ENCODE measurements around the gene RXRG.
A peak's percentile ranks its signal among the peaks of the same experiment; 100 is the strongest.
"Not testable (repeated sequence)": the region's sequence is repeated elsewhere in the genome, so short reads cannot be mapped to it uniquely, and the experiment has no call there.

Gene RXRG

DNA sequence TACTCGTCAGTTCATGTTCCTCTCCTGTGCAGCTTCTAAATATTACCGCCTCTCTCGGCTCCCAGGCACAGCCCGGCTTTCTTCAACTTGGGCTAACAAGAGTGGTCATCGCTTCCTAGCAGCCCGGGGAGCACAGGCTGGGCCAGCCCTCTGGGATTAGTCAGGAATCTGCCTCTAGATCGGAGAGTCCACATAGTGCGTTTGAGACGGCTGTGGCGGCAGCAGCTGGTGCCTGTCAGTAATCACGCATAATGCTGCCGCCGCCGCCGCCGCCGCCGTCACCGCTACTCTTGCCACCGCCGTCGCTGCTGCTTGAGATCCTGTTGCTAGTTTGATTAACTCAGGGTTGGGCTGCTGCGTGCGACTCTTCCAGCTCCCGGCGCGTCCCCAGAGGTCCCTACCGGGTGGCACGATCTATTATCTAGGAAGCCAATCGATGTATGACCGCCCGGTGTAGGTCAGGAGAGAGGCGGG is at the start of gene RXRG:
Gene RXRG (minus strand): TSS at position 230 of the 474 bp plus-strand sequence. CDS start 233 bp downstream, outside the sequence.
- peak; percentile 52 for DNase-seq

DNA sequence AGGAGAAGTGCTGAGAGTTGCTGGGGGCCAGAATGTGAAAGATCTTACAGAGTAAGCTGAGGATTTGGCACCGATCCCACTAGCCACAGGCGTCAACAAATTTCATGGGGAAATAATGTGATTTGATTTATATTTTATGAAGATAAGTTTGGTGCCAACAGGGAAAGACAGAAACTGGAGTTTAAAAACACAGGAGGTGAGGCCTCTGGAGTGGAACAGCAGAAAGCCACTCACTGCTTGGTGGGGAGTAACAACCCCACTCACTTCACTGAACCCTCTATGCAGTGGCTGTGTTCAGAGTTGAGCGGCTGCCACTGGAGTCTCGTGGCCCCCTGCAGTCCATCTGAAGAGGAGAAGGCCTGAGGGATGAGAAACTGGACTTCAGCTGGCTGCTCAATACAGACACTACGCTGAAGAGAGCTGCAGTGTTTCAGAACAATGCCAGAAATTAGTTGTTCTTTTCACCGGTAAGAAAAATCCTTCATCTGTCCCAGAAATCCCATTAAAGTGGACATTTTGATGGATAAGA is 48.0 kb upstream of the RXRG start:
- DNase-seq, result no peak

DNA sequence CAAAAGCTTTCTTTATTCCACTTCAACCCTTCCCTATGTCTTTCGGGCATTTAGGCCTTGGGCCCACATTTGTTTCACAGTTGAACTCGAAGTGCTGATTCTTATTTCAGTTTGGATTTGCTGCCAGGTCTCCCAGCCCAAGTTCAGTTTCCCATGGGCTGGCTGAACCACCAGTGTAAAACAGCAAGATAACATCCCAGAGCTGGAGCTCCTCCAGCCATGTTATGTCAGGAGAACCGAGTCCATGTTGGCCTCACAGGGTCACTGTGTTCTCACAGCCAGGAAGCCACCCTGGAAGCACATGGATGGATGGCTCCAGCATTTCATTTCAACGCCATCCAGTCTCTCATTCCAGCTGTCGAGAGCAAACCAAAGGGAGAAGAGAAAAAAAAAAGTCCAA is 45.2 kb upstream of the RXRG start:
- no peak for DNase-seq

DNA sequence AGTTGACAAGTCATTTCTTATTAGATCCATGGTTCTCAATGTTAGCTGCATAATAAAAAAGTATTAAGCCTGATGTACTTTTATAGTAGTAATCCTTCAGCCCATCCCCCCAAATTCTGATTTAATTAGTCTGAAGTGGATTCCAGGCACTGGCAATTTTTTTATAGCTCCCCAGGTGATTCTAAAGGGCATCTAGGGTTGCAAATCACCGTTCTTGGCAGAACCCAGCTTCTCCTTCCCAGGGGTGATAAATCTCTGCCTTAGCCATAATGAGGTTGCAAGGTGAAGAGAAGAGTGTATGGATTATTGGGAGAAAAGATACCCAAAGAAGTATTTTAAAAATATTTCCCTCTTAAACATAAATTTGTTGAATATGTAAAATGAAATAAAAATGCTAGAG is 43.0 kb upstream of the RXRG start:
- no peak for DNase-seq

DNA sequence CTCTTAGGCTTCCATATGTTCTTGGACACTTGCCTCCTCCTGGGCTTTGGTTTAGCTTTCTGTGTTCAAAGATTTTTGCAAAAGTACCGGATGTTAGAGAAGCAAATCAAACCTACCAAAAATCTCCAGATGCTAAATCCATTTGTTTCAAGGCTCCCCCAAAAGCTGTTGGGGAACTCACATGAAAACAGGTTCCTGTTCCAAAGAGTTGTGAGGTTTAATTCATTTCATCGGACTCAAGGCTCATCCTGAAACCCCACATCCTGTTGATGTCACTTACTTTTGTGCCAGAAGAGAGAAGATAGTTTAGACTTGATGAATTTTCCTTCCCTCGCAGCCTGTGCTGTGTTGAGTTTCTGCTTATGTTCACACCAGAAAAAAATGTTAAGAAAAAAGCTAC is 41.7 kb upstream of the RXRG start:
- DNase-seq, result no peak

DNA sequence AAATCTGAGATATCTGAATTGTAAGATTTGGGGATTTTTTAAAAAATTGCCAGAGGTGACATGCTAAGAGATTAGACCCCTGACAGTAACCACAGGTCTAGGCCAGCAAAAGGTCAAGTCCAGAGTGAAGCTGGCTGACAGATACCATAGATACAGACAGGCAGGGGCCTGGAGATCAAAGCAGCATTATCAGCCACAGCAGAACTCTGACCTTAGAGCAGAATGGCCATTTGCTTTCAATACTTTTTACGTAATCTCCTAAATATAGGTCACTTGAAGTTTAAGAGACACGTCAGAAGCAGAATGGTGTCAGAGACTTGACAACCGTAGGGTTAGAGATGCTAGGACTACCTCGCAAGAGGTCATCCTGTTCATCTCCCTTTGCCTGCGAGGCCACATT is 40.8 kb upstream of the RXRG start:
- no peak for DNase-seq

DNA sequence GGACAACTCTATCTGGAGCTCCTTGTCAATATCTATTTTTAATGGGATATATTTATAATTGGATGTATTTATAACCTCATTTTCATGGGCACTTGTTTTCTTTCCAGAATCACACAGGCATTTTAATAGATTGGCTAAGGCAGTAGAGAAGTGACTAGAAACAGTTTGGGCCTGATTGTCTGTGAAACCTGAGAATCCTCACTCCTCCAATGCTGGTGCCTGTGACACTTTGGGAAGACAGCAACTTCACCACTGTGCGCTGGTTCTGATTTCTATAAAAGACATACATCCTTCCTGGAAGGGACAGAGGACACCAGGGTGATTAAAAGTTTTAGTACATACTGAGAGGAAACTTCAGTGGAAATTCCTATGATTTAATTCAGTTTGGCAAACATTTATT is 39.6 kb upstream of the RXRG start:
- no peak for DNase-seq

DNA sequence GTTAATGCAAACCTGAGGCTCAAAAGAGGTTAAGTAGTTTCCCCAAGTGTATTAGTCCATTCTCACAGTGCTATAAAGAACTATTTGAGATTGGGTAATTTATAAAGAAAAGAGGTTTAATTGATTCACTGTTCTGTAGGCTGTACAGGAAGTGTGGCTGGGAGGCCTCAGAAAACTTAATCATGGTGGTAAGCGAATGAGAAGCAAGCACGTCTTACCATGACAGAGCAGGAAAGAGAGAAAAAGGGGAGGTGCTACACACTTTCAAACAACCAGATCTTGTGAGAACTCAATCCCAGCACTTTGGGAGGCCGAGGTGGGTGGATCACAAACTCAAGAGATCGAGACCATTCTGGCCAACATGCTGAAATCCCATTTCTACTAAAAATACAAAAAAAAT is 38.5 kb upstream of the RXRG start:
- DNase-seq, result no peak

DNA sequence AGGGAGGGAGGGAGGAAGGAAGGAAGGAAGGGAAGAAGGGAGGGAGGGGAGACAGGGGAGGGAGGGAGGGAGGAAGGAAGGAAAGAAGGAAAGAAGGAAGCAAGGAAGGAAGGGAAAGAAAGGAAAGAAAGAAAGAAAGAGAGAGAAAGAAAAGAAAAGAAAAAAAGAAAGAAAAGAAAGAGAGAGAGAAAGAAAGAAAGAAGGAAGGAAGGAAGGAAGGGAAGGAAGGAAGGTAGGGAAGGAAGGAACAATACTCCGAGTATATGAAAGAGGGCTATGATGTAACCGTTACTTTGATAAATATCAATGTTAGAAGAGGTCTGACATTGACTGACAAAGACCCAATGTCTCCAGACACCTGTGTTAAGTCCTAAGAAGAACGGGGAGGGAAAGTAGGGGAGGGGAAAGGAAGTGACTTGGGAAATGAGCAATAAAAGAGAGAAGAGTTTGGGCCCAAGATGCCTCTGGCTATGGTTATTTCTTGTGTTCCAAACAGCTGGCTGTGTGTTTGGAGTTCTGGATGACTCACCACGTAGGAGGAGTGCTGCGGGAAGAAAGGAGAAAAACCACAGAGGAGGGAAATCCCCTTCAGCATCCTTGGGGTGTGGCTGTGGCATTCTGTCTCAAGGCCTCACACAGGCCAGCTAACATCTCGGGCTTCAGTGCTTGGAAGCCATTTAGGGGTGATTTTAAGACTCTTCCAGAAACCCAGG is 37.0 kb upstream of the RXRG start:
- DNase-seq, result no peak

DNA sequence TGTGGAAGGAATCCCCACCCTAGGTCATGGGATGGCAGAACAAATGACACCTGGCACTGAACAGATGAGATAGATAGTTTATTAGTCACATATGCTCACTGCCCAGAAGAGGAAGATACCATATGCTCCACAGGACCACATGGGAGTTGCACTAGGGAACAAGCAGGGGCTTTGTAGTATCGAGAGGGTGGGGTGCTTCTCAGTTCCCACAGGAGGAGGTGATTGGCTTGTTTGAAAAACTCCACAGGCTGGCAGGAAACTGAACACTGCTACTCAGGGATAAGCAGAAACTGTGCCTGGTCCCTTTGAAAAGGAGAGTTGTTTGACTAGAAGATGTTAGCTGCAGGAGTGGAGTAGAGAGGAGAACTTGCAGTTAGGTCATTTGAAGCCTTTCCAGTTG is 31.9 kb upstream of the RXRG start:
- DNase-seq, result no peak

DNA sequence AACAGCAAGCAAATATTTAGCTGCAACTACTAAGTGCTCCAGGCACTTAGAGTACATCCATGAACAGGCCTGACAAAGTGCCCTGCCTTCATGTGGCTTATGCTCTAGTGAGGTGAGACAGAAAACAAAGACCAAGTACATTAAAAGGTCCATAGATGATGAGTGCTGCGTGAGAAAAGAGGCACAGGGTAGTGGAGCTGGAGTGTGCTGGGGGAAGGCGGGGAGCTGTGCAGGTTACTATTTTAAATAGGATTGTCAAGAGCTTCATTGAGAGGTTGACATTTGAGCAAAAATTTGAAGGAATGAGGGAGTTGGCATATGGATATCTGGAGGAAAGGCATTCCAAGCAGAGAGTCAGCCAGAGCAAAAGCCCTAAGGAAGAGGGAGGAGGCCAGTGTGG is 29.3 kb upstream of the RXRG start:
- DNase-seq, result no peak

DNA sequence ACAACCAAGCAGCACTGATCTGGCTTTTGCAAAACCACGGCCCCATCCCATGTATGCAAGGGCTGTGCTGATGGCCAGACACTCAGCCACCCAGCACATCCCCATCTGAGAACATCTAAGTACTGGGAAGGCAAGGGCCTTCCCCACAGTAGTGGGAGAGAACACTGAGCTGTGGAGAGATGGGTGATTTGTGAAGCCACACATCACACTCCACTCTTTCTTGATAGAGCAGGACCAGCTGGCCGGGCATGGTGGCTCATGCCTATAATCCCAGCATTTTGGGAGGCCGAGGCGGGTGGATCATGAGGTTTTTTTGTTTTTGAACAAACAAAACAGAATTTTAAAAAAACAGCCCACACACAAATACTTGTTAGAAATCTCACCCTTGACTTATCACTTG is 28.2 kb upstream of the RXRG start:
- DNase-seq, result no peak

DNA sequence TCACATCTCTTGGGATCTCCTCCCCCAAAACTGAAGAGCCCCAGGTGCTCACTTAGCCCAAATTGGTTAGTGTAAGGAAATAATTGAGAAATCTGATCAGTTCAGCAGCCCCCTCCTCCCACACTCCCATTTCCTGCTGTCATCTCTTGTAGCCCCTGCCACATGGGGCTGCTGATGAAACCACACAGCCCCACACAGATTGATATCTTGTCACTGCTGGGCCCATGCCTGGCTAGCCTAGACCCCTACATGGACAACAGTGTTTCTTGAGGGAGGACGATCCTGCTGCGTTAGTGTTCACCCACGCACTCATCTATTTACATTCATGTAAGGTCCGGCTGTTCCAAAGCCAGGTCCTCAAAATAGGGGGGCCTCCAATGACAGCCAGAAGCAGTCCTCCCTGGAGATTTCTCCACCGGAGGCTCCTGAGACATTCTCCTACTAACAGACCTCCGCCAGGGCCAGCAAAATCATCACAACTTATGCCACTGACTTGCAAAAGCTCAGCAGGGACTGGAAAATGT is 23.9 kb upstream of the RXRG start:
- no peak for DNase-seq

DNA sequence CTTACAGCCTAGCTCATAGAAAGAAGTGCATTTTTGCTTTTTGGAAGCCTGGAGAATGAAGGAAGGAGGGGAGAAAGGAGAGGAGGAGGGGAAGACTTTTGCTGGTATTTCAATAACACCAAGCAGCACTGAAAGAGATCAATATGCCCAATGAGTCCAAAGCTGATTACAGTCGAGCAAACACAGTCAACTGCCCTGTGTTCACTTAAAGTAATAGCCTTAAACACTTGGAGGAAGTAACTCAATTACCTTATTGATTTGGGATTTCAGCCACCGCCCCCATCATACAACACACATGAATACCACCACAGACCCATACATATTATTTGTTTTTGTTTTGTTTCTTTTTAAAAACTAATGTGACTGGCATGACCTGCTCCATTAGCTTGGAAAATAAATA is 23.3 kb upstream of the RXRG start:
- DNase-seq, result no peak

DNA sequence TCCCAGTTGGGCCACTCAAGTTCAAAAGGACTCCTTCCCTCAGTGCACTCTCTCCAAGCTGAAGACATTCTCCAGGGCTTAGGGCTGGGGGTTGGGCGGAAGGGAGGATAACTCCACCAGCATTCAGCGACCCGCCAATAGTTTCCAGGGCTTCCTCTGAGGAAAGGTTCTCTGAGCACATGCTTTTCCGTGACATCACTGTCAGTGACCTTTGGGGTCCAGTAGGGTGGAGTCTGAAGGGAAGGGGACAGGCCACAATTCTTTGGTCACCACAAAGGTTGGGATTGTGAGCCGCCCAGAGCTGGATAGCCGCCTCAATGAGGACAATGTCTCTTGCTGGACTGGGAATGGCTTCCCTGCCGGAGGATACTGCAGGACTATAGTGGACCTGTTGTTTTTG is 22.8 kb upstream of the RXRG start:
- no peak for DNase-seq

DNA sequence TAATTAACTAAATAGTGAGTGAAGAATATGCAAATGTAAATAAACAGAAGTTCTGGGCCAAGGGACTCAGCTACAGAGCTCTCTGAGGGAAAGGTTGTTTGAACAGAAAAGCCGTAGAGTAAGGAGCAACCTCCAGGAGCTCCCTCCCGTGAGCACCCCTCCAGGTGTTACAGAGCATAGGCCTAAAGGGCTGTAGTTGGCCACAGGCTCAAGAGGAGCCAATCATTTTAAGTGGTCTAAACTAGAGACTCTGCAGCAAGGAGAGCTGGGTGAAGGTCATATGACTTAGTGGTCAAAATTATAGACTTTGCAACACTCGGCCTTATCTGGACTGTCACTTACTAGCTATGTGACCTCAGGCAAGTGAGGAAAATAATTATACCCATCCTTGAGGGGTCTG is 19.1 kb upstream of the RXRG start:
- no peak for DNase-seq

DNA sequence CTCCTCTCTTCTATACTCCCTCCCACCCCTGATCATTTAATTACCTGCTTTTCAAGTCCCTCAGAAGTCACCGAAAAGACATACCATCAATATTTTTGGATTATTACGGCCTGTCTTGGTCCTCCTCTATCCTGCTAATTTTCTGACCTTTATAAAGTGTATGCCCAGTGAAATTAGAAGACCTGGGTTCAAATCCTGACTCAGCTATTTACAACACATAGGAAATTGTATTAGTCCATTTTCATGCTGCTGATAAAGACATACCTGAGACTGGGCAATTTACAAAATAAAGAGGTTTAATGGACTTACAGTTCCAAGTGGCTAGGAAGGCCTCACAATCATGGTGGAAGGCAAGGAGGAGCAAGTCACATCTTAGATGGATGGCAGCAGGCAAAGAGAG is 14.8 kb upstream of the RXRG start:
- DNase-seq, result not testable (repeated sequence)

DNA sequence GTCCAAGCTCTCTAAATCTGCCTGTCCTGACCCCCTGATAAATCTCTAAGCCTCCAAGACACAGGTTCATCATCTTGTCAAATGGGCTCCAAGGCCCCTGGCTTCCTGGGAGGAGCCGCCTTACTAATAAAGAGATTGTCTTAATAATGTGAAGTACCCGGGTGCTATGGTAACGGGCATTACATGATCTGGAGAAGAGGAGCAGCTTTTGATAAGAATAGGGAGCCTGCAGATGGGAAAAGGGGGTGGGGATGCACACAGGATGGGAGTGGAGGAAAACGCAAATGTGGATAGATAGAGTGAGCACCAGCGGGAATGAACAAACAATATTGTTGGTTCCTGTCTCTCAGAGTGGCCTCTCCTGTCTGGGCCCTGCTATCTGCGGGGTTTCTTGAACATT is 11.9 kb upstream of the RXRG start:
- peak; percentile 26 for DNase-seq

DNA sequence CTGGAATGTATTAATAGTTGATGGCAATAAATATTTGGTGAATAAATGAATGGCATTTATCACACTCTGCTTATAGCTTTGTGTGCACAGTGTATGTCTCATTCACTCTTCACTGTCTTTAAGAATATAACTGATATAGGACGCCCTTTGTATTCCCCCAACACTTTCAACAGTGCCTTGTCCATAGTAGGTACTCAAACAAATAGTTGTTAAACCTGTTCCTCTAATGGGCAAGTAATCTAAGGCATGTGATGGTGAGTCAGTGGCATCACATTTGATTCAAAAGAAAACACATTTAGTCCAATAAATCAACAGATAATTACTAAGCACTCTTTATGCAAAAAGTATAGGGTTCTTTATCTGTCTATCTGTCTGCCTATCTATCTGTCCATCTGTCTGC is 11.2 kb upstream of the RXRG start:
- DNase-seq, result no peak

DNA sequence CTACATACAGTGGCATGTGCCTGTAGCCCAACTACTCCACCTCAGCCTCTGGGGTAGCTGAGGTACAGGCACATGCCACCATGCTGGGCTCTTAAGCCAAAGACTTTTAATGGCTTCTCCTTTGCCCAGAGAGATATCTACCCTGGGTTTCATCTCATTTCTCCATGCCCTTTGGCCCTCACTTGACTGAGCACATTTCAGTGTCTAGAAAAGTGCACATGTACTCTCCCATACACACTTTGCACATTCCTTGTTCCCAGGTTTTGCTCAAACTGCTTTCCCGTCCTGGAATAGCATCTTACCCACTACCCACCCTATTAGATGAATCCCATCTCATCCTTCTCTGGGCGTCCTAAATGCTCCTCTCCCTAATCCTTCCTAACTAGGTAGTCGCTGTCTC is 10.2 kb upstream of the RXRG start:
- no peak for DNase-seq

DNA sequence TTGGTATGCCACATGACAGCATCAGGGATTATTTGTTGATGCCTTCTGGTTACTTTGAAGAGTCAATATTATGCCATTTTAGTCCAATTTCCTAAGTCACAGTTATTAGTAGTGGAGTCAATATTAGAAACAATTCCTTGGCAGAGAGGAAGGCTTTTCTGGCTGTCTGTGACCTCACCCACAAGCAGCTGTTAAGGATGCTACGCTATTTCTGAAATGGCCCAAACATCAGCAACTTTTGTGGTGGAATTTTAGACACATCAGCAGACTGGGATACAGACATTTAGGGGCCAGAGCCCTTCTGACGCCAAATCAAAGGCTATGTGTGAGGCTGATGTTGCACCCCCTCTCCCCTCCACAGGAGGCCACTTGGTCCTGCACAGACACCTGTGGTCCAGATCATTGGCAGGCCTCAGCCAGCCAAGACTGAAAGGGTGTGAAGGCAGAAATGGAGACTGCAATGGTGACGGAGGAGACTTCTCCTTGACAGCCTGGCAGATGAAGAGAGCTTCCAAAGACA is 9.2 kb upstream of the RXRG start:
- DNase-seq, result no peak

DNA sequence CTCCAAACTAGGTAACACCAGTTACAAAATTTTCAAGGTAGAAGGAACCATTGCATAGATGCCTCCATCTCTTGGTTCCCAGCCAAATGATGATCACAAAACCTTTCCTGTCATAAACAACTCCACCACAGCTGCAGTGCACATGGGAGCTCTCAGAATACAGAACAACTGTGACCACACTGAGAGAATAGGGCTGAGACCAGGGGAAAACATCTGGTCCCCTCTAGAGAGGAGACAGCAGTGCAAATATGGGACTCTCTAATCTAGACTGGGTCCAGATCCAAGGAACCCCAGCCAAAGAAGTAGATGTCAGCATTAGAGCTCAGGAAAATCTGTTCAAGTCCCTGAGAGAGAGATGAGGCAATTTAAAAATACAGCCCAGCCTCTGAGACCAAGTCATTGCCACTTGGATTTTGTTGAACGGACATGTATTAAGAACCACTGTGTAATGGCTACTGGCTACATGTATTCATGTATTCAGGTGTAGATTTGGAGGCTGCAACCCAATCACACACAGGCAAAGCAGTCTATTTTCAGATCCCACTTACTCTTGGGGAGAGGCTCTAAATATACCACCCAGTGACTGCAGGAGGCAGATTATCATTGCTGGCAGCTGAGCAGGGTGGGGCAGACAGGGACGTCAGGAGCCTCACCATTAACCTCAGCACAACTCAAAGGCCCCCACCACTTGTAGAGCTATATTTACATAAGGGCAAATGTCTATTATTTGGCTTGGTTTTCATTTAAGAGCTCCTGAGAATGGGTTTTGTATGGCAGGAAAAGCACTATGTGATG is 7.6 kb upstream of the RXRG start:
- DNase-seq, result no peak

DNA sequence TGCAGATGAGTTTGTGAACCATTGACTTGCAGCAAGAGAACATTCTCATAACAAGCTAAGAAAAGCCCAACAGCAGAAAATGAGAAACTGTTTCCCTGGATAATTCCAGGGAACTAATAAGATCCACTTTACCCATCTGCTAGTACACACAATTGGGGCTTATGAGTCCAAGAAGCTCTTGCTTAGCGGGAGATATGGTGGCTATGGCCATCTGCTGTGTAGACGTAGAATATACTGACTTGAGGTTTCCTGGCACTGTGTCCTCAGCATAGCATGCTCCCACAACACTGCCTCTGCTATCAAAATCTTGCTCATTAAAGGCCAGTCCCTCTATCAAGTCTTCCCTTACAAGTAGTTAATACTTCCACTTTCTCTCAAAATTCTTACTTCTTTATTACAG is 6.8 kb upstream of the RXRG start:
- DNase-seq, result no peak

DNA sequence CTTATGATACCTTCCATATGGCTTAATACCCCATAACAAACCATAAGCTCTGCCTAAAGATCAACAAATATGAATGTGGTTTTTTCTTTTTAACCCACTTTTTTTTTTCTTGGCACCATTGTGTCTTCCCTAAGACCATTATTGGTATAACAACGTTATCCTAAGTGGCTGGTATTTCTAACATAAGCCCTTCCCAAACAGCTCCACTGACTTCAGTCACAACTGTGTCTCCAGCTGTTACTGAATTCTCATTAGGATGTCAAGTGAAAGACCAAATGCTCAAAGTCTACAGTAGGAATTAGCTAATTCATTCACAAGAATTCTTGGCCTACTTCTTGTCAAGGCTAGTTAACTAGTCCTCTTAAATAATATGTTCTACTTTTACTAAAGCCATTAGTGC is 4.2 kb upstream of the RXRG start:
- DNase-seq, result no peak
